Endothelial cell of umbilical vein (primary cell): ENCODE data around the gene BCAR3. TPM values are rescaled to one million over a fixed set of nuclear protein-coding genes. Genes with fewer than 3 reads are reported as not detected.

Experiments
- BruUV-seq: library from RNA; stranded (reverse); fragments of 400-500 nt; replicated peaks from 2 replicates; lab custom pipeline; 2021; lab: Mats Ljungman, UMichigan
- CTCF ChIA-PET: fragments of 300-600, 350-600 bp; sonication (Branson Sonifier 250); formaldehyde crosslinking; loops from one replicate; lab custom pipeline; 2021; ENCODE audit warnings: antibody characterized with exemption, inconsistent platforms; lab: Charles Lee
- POLR2A ChIA-PET: fragments of 300-600, 350-600 bp; sonication (Branson Sonifier 250); formaldehyde crosslinking; loops from one replicate; lab custom pipeline; 2021; ENCODE audit warnings: antibody characterized with exemption, inconsistent platforms; lab: Charles Lee
- DNase-seq: peaks from one replicate; pipeline ENCODE4 v3.0.0-alpha.2; 2011; ENCODE audit warnings: low read depth, low spot score
- FAIRE-seq: peaks from 2 replicates; lab custom pipeline; 2011; peaks lifted over from hg19 to GRCh38; lab: Jason Lieb, UNC
- H2AFZ ChIP-seq: 2 replicates; pipeline ENCODE4 v1.6.0; 2012; ENCODE audit warnings: low read depth, low read length, control low read depth, inconsistent platforms
- H3K27ac ChIP-seq: 2 replicates; pipeline ENCODE4 v1.5.1; 2011; ENCODE audit warnings: low read depth, mild to moderate bottlenecking, control low read depth, low read length, moderate library complexity; ENCODE audit not compliant: insufficient read depth
- H3K27me3 ChIP-seq, 2 experiments: 2 replicates each; pipeline versions ENCODE4 v1.6.0 to v1.6.1; 2011; ENCODE audit warnings: low read length in 2 of 2, mixed read lengths in 1 of 2; ENCODE audit not compliant: control insufficient read depth in 2 of 2, insufficient read depth in 2 of 2
- H3K36me3 ChIP-seq, 2 experiments: 2 replicates in 1 of 2; 3 replicates in 1 of 2; pipeline ENCODE4 v1.5.1; 2011; ENCODE audit warnings: low read length in 2 of 2, mild to moderate bottlenecking in 1 of 2, moderate library complexity in 1 of 2; ENCODE audit not compliant: control insufficient read depth in 2 of 2, insufficient read depth in 2 of 2; ENCODE audit errors: extremely low read depth in 1 of 2
- H3K4me1 ChIP-seq: 3 replicates; pipeline ENCODE4 v1.5.1; 2011; ENCODE audit warnings: mild to moderate bottlenecking, low read length; ENCODE audit not compliant: control insufficient read depth, insufficient read depth; ENCODE audit errors: extremely low read depth
- H3K4me2 ChIP-seq: 2 replicates; pipeline ENCODE4 v1.6.1; 2011; ENCODE audit warnings: low read length, control low read depth, mixed read lengths; ENCODE audit not compliant: insufficient read depth
- H3K4me3 ChIP-seq, 3 experiments: fragments of 200-600 bp in 1 of 3; sonication (generic), shearing (Covaris generic) in 1 of 3; replicated peaks in 1 of 3; 2 replicates each; pipeline ENCODE4 v1.5.1; 2011 to 2016; ENCODE audit warnings: control low read depth in 3 of 3, low read length in 3 of 3, mild to moderate bottlenecking in 2 of 3, inconsistent platforms in 1 of 3, low read depth in 1 of 3, moderate library complexity in 1 of 3; ENCODE audit not compliant: insufficient read depth in 1 of 3
- H3K79me2 ChIP-seq: 2 replicates; pipeline ENCODE4 v1.6.0; 2012; ENCODE audit warnings: low read length, inconsistent platforms; ENCODE audit not compliant: control insufficient read depth, insufficient read depth
- H3K9ac ChIP-seq: replicated peaks from 2 replicates; pipeline ENCODE3; 2011; ENCODE audit warnings: low read length, control low read depth; ENCODE audit not compliant: insufficient read depth; ENCODE audit errors: extremely low read depth
- H3K9me1 ChIP-seq: replicated peaks from 3 replicates; pipeline ENCODE4 v1.6.0; 2011; ENCODE audit warnings: mild to moderate bottlenecking, low read length; ENCODE audit not compliant: control insufficient read depth, insufficient read depth; ENCODE audit errors: extremely low read depth
- H3K9me3 ChIP-seq: replicated peaks from 2 replicates; pipeline ENCODE4 v1.5.1; 2012; ENCODE audit warnings: low read length, inconsistent platforms; ENCODE audit not compliant: control insufficient read depth, insufficient read depth
- H4K20me1 ChIP-seq: replicated peaks from 2 replicates; pipeline ENCODE3; 2011; ENCODE audit warnings: mild to moderate bottlenecking, low read length; ENCODE audit not compliant: control insufficient read depth, insufficient read depth; ENCODE audit errors: extremely low read depth
- EZH2 ChIP-seq: IDR thresholded peaks from 2 replicates; pipeline ENCODE4 v1.6.1; 2012; ENCODE audit warnings: borderline replicate concordance, low read depth, mild to moderate bottlenecking, moderate library complexity, low read length, inconsistent platforms; ENCODE audit not compliant: severe bottlenecking
- FOS ChIP-seq: IDR thresholded peaks from 2 replicates; pipeline ENCODE4 v1.6.1; 2011; ENCODE audit warnings: mild to moderate bottlenecking, low read length, moderate library complexity, borderline replicate concordance; ENCODE audit not compliant: insufficient read depth
- GATA2 ChIP-seq: IDR thresholded peaks from 2 replicates; pipeline ENCODE4 v1.7.0; 2011; ENCODE audit warnings: low read depth, mild to moderate bottlenecking, moderate library complexity, mixed read lengths, low read length; ENCODE audit not compliant: insufficient read length, insufficient read depth
- JUN ChIP-seq: IDR thresholded peaks from 2 replicates; pipeline ENCODE4 v1.6.1; 2011; ENCODE audit warnings: borderline replicate concordance, low read depth; ENCODE audit not compliant: insufficient read length, insufficient read depth
- MYC ChIP-seq: IDR thresholded peaks from one replicate; pipeline ENCODE4 v1.6.1; 2011; ENCODE audit warnings: mild to moderate bottlenecking, low read depth, low read length
- POLR2A ChIP-seq: IDR thresholded peaks from 2 replicates; pipeline ENCODE4 v1.6.1; 2012; ENCODE audit warnings: low read depth, mild to moderate bottlenecking, control low read depth, low read length
- POLR2AphosphoS5 ChIP-seq: IDR thresholded peaks from 2 replicates; pipeline ENCODE4 v1.6.1; 2012; ENCODE audit warnings: low read depth, mild to moderate bottlenecking, control low read depth, low read length, moderate library complexity; ENCODE audit not compliant: insufficient read depth
- dilution Hi-C: fragments of 300-500 bp; cut with MboI; formaldehyde crosslinking; loops from one replicate; pipeline ENCODE4 v1.15.0; 2019; ENCODE audit warnings: low sequenced_read_pairs; ENCODE audit not compliant: extremely low pct_ligation_motif_present
- intact Hi-C: fragments of 100-400 bp; cut with micrococcal nuclease; formaldehyde crosslinking; loops from one replicate; pipeline ENCODE4 v1.10.0; 2022
- polyA plus RNA-seq, 4 experiments: library from polyadenylated mRNA; depleted of rRNA in 3 of 4; stranded (reverse) in 3 of 4; unstranded in 1 of 4; fragments of >200 nt; gene quantifications; 2 replicates each; pipeline versions ENCODE4 v1.2.1 to v1.2.3, GENCODE V29; 2011 to 2012; ENCODE audit warnings: missing spikeins in 1 of 4
- total RNA-seq: library from RNA; stranded (reverse); gene quantifications from 2 replicates; pipeline ENCODE4 v1.2.3, GENCODE V29; 2021
- TF ChIP-seq, protein P1 (sequence below), 2 donors: IDR thresholded peaks; 1 replicate in 1 of 2; 2 replicates in 1 of 2; pipeline ENCODE4 v1.5.1; 2011; ENCODE audit warnings: low read length in 2 of 2, mild to moderate bottlenecking in 2 of 2, moderate library complexity in 2 of 2, control low read depth in 1 of 2, inconsistent platforms in 1 of 2, low read depth in 1 of 2; ENCODE audit not compliant: insufficient read depth in 1 of 2; ENCODE audit errors: extremely low read depth in 1 of 2
- TF ChIP-seq, protein P2 (sequence below): IDR thresholded peaks from 2 replicates; pipeline ENCODE4 v1.6.1; 2011; ENCODE audit not compliant: insufficient read depth, insufficient read length

BCAR3 gene
- total and polyA plus RNA-seq, 2 donors (not counting 3 experiments of a cell fraction or from before 2014, with no cell fraction given), result 17.5 to 32.9 TPM

DNA sequence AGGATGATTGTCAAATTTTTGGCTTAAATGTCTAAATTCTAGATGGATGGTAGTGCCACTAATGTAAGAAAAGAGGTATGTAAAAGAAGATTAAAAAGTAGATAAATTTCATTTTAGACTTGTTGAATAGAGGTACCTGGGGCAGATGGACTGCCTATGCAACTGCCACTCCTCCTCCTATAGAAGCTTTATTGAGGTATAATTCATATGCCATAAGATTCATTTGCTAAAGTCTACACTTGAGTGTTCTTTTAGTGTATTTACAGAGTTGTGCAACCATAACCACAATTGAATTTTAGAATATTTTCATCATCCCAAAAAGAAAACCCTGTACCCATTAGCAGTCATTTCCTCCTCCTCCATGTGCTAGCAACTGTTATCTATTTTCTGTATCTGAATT lies 163.1 kb downstream of the BCAR3 start:
- Histone ChIP-seq H3K79me2 (peaks cover 4% of the 10 kb centered on the region), H3K36me3 (peaks cover 0 to 2% of the 10 kb centered on the region in 2 experiments), H3K9me1 (no peaks in the 10 kb centered on the region), H2AFZ (no peak overlapping the region), H4K20me1 (no peaks in the 10 kb centered on the region), H3K4me3 (no peak overlapping the region), H3K9me3 (no peaks in the 10 kb centered on the region), H3K4me1 (peaks cover 3% of the 10 kb centered on the region), H3K9ac (no peak overlapping the region), H3K27me3 (no peaks in the 10 kb centered on the region), H3K27ac (no peak overlapping the region), H3K4me2 (no peak overlapping the region)
- BruUV-seq, result no TSS peak
- ChIA-PET CTCF (interaction anchor here (0.8 kb wide), 1 partner anchor 34 kb away, joined by 3 read pairs; no protein-coding TSS in a partner anchor), POLR2A (no interaction called here)
- dilution Hi-C loops (no loop called here), intact Hi-C loops (no loop called here)
- no peak for FAIRE-seq
- DNase-seq, result no peak
- TF ChIP-seq MYC (no peak), POLR2AphosphoS5 (no peak), POLR2A (no peak), EZH2 (no peak), GATA2 (no peak), FOS (no peak), JUN (no peak)
- TF ChIP-seq, protein P1, sequence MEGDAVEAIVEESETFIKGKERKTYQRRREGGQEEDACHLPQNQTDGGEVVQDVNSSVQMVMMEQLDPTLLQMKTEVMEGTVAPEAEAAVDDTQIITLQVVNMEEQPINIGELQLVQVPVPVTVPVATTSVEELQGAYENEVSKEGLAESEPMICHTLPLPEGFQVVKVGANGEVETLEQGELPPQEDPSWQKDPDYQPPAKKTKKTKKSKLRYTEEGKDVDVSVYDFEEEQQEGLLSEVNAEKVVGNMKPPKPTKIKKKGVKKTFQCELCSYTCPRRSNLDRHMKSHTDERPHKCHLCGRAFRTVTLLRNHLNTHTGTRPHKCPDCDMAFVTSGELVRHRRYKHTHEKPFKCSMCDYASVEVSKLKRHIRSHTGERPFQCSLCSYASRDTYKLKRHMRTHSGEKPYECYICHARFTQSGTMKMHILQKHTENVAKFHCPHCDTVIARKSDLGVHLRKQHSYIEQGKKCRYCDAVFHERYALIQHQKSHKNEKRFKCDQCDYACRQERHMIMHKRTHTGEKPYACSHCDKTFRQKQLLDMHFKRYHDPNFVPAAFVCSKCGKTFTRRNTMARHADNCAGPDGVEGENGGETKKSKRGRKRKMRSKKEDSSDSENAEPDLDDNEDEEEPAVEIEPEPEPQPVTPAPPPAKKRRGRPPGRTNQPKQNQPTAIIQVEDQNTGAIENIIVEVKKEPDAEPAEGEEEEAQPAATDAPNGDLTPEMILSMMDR (IDR thresholded peaks at IDR 0.05; ENCODE audit: extremely low read depth in 1 of 2, insufficient read depth in 1 of 2, low read depth in 1 of 2, low read length in 2 of 2), result no peak
- TF ChIP-seq, protein P2, sequence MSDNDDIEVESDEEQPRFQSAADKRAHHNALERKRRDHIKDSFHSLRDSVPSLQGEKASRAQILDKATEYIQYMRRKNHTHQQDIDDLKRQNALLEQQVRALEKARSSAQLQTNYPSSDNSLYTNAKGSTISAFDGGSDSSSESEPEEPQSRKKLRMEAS, result no peak
